ENCODE measurements around the gene NFE2L2. TPM values are rescaled to one million over a fixed set of nuclear protein-coding genes. Genes with fewer than 3 reads are reported as not detected.

Gene NFE2L2
- total and polyA plus RNA-seq, 9 of the 15 experiments (the other 6 are each of a cell fraction or from before 2014, with no cell fraction given): 29.3 to 120 (median 59.3) TPM

GRCh38 chr2:177281400-177282180 lies 17.1 kb upstream of the NFE2L2 start (continued):
- TF ChIP-seq MGA (IDR thresholded peaks at IDR 0.05) (peak; percentile 41; the same call in 1 of the 2 replicates), ZNF445 (CRISPR knock-in tag; IDR thresholded peaks at IDR 0.05; ENCODE audit: low read depth) (no peak), E2F3 (CRISPR knock-in tag; IDR thresholded peaks at IDR 0.05) (no peak), PHF20 (IDR thresholded peaks at IDR 0.05; ENCODE audit: partially characterized antibody) (no peak), ARID1B (IDR thresholded peaks at IDR 0.05) (no peak), RBM25 (IDR thresholded peaks at IDR 0.05; ENCODE audit: low read depth, low read length, severe bottlenecking) (no peak), JUND (IDR thresholded peaks at IDR 0.05; ENCODE audit: borderline replicate concordance, low read depth, low read length) (no peak), JUND (tag; IDR thresholded peaks at IDR 0.05; ENCODE audit: borderline replicate concordance, low read depth, low read length) (0 out of 3 replicates have a peak, but pooled peaks have one; percentile 27), BCL6 (CRISPR knock-in tag; IDR thresholded peaks at IDR 0.05) (no peak), ZBTB34 (CRISPR knock-in tag; IDR thresholded peaks at IDR 0.05) (no peak), NFE2 (IDR thresholded peaks at IDR 0.05; ENCODE audit: low read depth) (no peak), MED1 (CRISPR knock-in tag; IDR thresholded peaks at IDR 0.05; ENCODE audit: borderline replicate concordance) (no peak), L3MBTL2 (IDR thresholded peaks at IDR 0.05) (peak; percentile 31; the same call in 1 of the 2 replicates)
- TF ChIP-seq, protein P1, sequence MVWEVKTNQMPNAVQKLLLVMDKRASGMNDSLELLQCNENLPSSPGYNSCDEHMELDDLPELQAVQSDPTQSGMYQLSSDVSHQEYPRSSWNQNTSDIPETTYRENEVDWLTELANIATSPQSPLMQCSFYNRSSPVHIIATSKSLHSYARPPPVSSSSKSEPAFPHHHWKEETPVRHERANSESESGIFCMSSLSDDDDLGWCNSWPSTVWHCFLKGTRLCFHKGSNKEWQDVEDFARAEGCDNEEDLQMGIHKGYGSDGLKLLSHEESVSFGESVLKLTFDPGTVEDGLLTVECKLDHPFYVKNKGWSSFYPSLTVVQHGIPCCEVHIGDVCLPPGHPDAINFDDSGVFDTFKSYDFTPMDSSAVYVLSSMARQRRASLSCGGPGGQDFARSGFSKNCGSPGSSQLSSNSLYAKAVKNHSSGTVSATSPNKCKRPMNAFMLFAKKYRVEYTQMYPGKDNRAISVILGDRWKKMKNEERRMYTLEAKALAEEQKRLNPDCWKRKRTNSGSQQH (CRISPR knock-in tag; IDR thresholded peaks at IDR 0.05): no peak

Data from K562 (cell line).